ENCODE results near the gene SEC14L5.

Gene SEC14L5

GRCh38 chr16:5062051-5062450 is 103.9 kb downstream of the SEC14L5 start:
- DNase-seq (ENCODE audit: low read depth), result no peak
- TF ChIP-seq CTCF (IDR thresholded peaks at IDR 0.05; ENCODE audit: low read depth, low read length), result no peak
- no peak for TF ChIP-seq POLR2A (IDR thresholded peaks at IDR 0.05; ENCODE audit: extremely low read depth, insufficient read length)
- TF ChIP-seq MYC (IDR thresholded peaks at IDR 0.05; ENCODE audit: low read depth, low read length), result no peak
- H3K4me3 ChIP-seq (ENCODE audit: low read depth, low read length), result no peak overlapping the region

GRCh38 chr16:5062790-5063765 is 104.9 kb downstream of the SEC14L5 start:
- no peak overlapping the region for H3K4me3 ChIP-seq (ENCODE audit: low read depth, low read length)
- peak; percentile 40 for DNase-seq (ENCODE audit: low read depth)
- TF ChIP-seq MAX (IDR thresholded peaks at IDR 0.05; ENCODE audit: low read depth, low read length) (no peak), MYC (IDR thresholded peaks at IDR 0.05; ENCODE audit: low read depth, low read length) (no peak), POLR2A (IDR thresholded peaks at IDR 0.05; ENCODE audit: extremely low read depth, insufficient read length) (no peak), CTCF (IDR thresholded peaks at IDR 0.05; ENCODE audit: low read depth, low read length) (no peak)

- no peak overlapping the region for H3K4me3 ChIP-seq (ENCODE audit: low read depth, low read length)
- no peak for DNase-seq (ENCODE audit: low read depth)
- TF ChIP-seq POLR2A (IDR thresholded peaks at IDR 0.05; ENCODE audit: extremely low read depth, insufficient read length) (no peak), MYC (IDR thresholded peaks at IDR 0.05; ENCODE audit: low read depth, low read length) (no peak), MAX (IDR thresholded peaks at IDR 0.05; ENCODE audit: low read depth, low read length) (no peak), CTCF (IDR thresholded peaks at IDR 0.05; ENCODE audit: low read depth, low read length) (no peak)
Measured at GRCh38 chr16:5064915-5065314, 106.8 kb downstream of the SEC14L5 start.

- TF ChIP-seq CTCF (IDR thresholded peaks at IDR 0.05; ENCODE audit: low read depth, low read length) (no peak), MAX (IDR thresholded peaks at IDR 0.05; ENCODE audit: low read depth, low read length) (no peak), POLR2A (IDR thresholded peaks at IDR 0.05; ENCODE audit: extremely low read depth, insufficient read length) (no peak), MYC (IDR thresholded peaks at IDR 0.05; ENCODE audit: low read depth, low read length) (no peak)
- H3K4me3 ChIP-seq (ENCODE audit: low read depth, low read length), result no peak overlapping the region
- DNase-seq (ENCODE audit: low read depth), result no peak
Measured at GRCh38 chr16:5065326-5065725, 107.2 kb downstream of the SEC14L5 start.

- TF ChIP-seq MAX (IDR thresholded peaks at IDR 0.05; ENCODE audit: low read depth, low read length) (no peak), POLR2A (IDR thresholded peaks at IDR 0.05; ENCODE audit: extremely low read depth, insufficient read length) (no peak), MYC (IDR thresholded peaks at IDR 0.05; ENCODE audit: low read depth, low read length) (no peak), CTCF (IDR thresholded peaks at IDR 0.05; ENCODE audit: low read depth, low read length) (no peak)
- H3K4me3 ChIP-seq (ENCODE audit: low read depth, low read length), result no peak within 1 kb of the TSS
- no peak for DNase-seq (ENCODE audit: low read depth)
Measured at GRCh38 chr16:5065813-5066212, 107.7 kb downstream of the SEC14L5 start, which contains the start of gene C16orf89. TSS of gene C16orf89 (minus strand) at chr16:5065956. CDS start at chr16:5065908, 48 bp downstream.

Measured in NB4 (cell line).